Adrenal gland (tissue), 5 donors: Measurements from ENCODE around the gene SVEP1.

ENCODE experiments used
- CTCF ChIP-seq, 6 experiments: fragments of 450-650 bp in 4 of 6; fragments of 200-600 bp in 2 of 6; sonication (generic) in 1 of 6; IDR thresholded peaks; 1 replicate in 5 of 6; 2 replicates in 1 of 6; pipeline versions ENCODE4 v1.5.1 to v1.8.0; 2016 to 2021; ENCODE audit warnings: antibody characterized with exemption in 6 of 6, mild to moderate bottlenecking in 2 of 6, moderate library complexity in 1 of 6
- POLR2A ChIP-seq, 2 donors: fragments of 450-650 bp; IDR thresholded peaks; one replicate each; pipeline ENCODE4 v1.6.1; 2017; ENCODE audit warnings: antibody characterized with exemption in 2 of 2, mild to moderate bottlenecking in 2 of 2, moderate library complexity in 1 of 2
- donor health status: DM: no; HTN: no; CAD: no.

GRCh38 chr9:110451726-110452125, 127.8 kb downstream of the SVEP1 start:
- no peak for TF ChIP-seq CTCF (IDR thresholded peaks at IDR 0.05)
- TF ChIP-seq POLR2A (IDR thresholded peaks at IDR 0.05), result no peak
